Progenitor cell of endocrine pancreas (in vitro differentiated cells): ENCODE data around the gene TRIOBP. TPM values are rescaled to one million over a fixed set of nuclear protein-coding genes. Genes with fewer than 3 reads are reported as not detected.
A peak's percentile ranks its signal among the peaks of the same experiment; 100 is the strongest.

Experiments used
- DNase-seq: peaks from one replicate; pipeline ENCODE4 v3.0.0; 2021; ENCODE audit warnings: low spot score; ENCODE audit not compliant: unreplicated experiment
- H3K27ac Mint-ChIP-seq: 2 replicates; pipeline ENCODE4 v1.8.0; 2021; ENCODE audit warnings: mild to moderate bottlenecking, moderate library complexity, mixed read lengths
- H3K27me3 Mint-ChIP-seq: 2 replicates; pipeline ENCODE4 v1.8.0; 2021; ENCODE audit warnings: mixed read lengths
- H3K36me3 Mint-ChIP-seq: 2 replicates; pipeline ENCODE4 v1.8.0; 2022; ENCODE audit warnings: mixed read lengths; ENCODE audit not compliant: insufficient read depth
- H3K4me1 Mint-ChIP-seq: 2 replicates; pipeline ENCODE4 v1.8.0; 2021; ENCODE audit warnings: low read depth, mixed read lengths
- H3K4me3 Mint-ChIP-seq: 2 replicates; pipeline ENCODE4 v1.8.0; 2021; ENCODE audit warnings: low read depth, mild to moderate bottlenecking, moderate library complexity, mixed read lengths
- H3K9me3 Mint-ChIP-seq: 2 replicates; pipeline ENCODE4 v1.8.0; 2021; ENCODE audit warnings: low read depth, mixed read lengths
- total RNA-seq: library from RNA; stranded (reverse); gene quantifications from 2 replicates; pipeline ENCODE4 v1.2.1, GENCODE V29; 2021
- TF ChIP-seq, protein P1 (sequence below): fragments of 200-600 bp; sonication (generic); IDR thresholded peaks from one replicate; pipeline ENCODE4 v1.5.0; 2021; ENCODE audit warnings: antibody characterized with exemption, mild to moderate bottlenecking; ENCODE audit not compliant: unreplicated experiment

TRIOBP gene
- total RNA-seq, 1 donor from 2014 or later = 78.7 TPM

GRCh38 chr22:37744589-37744988, 47.7 kb downstream of the TRIOBP start:
- H3K4me3 Mint-ChIP-seq = peak overlapping the region; percentile 81
- DNase-seq = no peak
- H3K9me3 Mint-ChIP-seq = no peaks in the 10 kb centered on the region
- H3K27ac Mint-ChIP-seq = no peak overlapping the region
- H3K27me3 Mint-ChIP-seq = no peaks in the 10 kb centered on the region
- peaks cover 26% of the 10 kb centered on the region for H3K4me1 Mint-ChIP-seq
- H3K36me3 Mint-ChIP-seq = peaks cover 4% of the 10 kb centered on the region
- TF ChIP-seq, protein P1, sequence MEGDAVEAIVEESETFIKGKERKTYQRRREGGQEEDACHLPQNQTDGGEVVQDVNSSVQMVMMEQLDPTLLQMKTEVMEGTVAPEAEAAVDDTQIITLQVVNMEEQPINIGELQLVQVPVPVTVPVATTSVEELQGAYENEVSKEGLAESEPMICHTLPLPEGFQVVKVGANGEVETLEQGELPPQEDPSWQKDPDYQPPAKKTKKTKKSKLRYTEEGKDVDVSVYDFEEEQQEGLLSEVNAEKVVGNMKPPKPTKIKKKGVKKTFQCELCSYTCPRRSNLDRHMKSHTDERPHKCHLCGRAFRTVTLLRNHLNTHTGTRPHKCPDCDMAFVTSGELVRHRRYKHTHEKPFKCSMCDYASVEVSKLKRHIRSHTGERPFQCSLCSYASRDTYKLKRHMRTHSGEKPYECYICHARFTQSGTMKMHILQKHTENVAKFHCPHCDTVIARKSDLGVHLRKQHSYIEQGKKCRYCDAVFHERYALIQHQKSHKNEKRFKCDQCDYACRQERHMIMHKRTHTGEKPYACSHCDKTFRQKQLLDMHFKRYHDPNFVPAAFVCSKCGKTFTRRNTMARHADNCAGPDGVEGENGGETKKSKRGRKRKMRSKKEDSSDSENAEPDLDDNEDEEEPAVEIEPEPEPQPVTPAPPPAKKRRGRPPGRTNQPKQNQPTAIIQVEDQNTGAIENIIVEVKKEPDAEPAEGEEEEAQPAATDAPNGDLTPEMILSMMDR = no peak

GRCh38 chr22:37745548-37746365, 48.9 kb downstream of the TRIOBP start:
- H3K9me3 Mint-ChIP-seq = no peaks in the 10 kb centered on the region
- peak; percentile 83 for DNase-seq
- H3K4me3 Mint-ChIP-seq = peak overlapping the region; percentile 81
- TF ChIP-seq, protein P1 = no peak
- H3K4me1 Mint-ChIP-seq = peaks cover 29% of the 10 kb centered on the region
- peaks cover 4% of the 10 kb centered on the region for H3K36me3 Mint-ChIP-seq
- peak overlapping the region; percentile 89 for H3K27ac Mint-ChIP-seq
- H3K27me3 Mint-ChIP-seq = no peaks in the 10 kb centered on the region

DNA sequence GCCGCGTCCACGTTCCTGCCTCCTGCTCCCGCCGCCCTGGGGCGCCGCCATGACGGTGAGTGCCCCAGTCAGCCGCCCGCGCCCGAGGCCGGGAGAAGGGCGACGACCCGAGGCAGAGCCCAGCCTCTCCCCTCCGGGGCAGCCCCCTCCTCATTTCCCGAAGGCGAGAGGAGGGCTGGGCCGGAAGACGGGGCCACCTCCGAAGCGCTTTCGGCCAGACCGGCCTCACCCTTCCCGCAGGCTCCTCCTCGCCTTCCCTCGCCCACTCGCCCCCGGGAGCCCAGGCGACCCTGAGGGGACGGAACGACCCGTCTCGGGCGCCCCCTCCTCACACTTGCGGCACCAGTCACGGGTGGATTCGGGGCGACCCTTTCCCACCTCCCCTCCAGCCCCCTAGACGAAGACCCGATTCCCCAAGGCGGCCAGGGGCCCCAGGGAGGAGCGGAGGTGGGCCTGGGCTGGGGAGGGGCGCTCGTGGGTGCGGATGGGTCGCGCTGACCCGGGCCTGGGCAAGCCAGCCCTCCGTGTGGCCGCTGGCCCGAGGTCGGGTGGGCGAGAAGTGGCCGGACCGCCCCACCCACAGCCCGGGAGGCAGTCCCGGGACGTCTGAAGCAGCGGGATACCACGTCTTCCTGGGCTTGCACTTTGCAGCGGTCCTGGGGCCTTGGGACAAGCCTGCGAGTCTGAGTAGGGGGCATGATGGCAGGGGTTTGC, 49.7 kb downstream of the TRIOBP start:
- peaks cover 31% of the 10 kb centered on the region for H3K4me1 Mint-ChIP-seq
- no peaks in the 10 kb centered on the region for H3K27me3 Mint-ChIP-seq
- TF ChIP-seq, protein P1 = no peak
- peak overlapping the region; percentile 80 for H3K4me3 Mint-ChIP-seq
- H3K9me3 Mint-ChIP-seq = no peaks in the 10 kb centered on the region
- peak; percentile 39 for DNase-seq
- H3K27ac Mint-ChIP-seq = peak overlapping the region; percentile 87
- peaks cover 4% of the 10 kb centered on the region for H3K36me3 Mint-ChIP-seq

DNA sequence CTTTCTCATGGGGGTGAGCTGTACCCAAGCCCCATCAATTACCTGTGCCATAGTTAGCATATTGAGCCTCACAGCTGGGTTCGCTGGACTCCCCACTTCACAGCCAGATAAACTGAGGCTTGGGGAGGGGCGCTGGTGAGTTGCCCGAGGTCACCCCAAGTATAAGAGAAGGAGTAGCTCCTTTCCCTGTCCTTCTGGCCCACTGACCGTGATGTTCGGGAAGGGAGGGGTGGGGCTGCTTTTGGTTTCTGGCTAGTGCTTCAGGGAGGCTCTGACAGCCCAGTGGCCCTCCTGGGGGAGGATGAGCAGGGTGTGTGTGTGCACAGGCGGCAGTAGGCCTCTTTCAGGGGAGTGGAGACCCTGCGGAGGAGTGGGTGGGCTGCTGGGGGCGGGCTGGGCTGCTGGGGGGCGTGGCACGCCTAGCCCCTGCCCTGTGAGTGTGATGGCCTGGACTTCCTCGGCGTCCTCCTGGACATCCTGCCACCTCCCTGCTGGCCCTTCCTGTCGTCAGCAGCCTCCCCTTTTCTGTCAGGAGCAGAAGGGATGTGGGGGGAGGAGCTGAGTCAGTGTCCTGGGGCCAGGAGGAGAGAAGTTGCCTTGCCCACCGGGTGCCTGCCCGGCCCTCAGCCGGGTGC, 50.3 kb downstream of the TRIOBP start:
- TF ChIP-seq, protein P1 = no peak
- DNase-seq = no peak
- Mint-ChIP-seq H3K27me3 (no peaks in the 10 kb centered on the region), H3K36me3 (peaks cover 4% of the 10 kb centered on the region), H3K4me3 (peak overlapping the region; percentile 80), H3K9me3 (no peaks in the 10 kb centered on the region), H3K4me1 (peaks cover 34% of the 10 kb centered on the region), H3K27ac (peak overlapping the region; percentile 87)

GRCh38 chr22:37747715-37748100, 50.9 kb downstream of the TRIOBP start:
- peaks cover 4% of the 10 kb centered on the region for H3K36me3 Mint-ChIP-seq
- H3K27me3 Mint-ChIP-seq = no peaks in the 10 kb centered on the region
- H3K27ac Mint-ChIP-seq = peak overlapping the region; percentile 63
- TF ChIP-seq, protein P1 = no peak
- H3K4me1 Mint-ChIP-seq = peaks cover 39% of the 10 kb centered on the region
- no peaks in the 10 kb centered on the region for H3K9me3 Mint-ChIP-seq
- no peak for DNase-seq
- H3K4me3 Mint-ChIP-seq = peak overlapping the region; percentile 80
